Endothelial cell of umbilical vein (primary cell): ENCODE results near the gene CLEC16A.

Experiments used
- CTCF ChIP-seq, 2 donors: IDR thresholded peaks; 1 replicate in 1 of 2; 2 replicates in 1 of 2; pipeline ENCODE4 v1.5.1; 2011; ENCODE audit warnings: low read length in 2 of 2, mild to moderate bottlenecking in 2 of 2, moderate library complexity in 2 of 2, control low read depth in 1 of 2, inconsistent platforms in 1 of 2, low read depth in 1 of 2; ENCODE audit not compliant: insufficient read depth in 1 of 2; ENCODE audit errors: extremely low read depth in 1 of 2
- POLR2A ChIP-seq: IDR thresholded peaks from 2 replicates; pipeline ENCODE4 v1.6.1; 2012; ENCODE audit warnings: low read depth, mild to moderate bottlenecking, control low read depth, low read length

DNA sequence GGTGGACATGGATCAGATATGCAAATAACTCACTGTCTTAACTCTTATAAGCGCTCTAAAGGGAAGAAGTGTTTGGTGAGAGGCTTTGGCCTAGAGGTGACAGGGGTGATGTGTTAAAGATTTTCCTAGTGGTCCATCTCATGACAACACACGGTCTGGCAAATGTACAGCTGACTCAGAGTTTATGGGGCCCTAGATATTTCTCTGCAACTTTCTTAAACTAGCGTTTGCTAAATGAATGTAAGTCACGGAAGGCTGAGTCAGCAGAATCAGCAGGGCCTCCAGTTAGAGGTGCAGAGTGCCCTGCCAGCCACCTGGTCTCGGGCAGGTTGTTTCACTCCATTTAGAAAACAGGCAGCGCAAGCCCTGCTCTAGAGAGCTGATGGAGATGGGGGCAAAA, 40.1 kb downstream of the CLEC16A start:
- no peak for TF ChIP-seq CTCF (IDR thresholded peaks at IDR 0.05; ENCODE audit: extremely low read depth in 1 of 2, insufficient read depth in 1 of 2, low read depth in 1 of 2, low read length in 2 of 2)
- no peak for TF ChIP-seq POLR2A
